ENCODE results near the gene ENDOU.

The ENDOU gene

DNA sequence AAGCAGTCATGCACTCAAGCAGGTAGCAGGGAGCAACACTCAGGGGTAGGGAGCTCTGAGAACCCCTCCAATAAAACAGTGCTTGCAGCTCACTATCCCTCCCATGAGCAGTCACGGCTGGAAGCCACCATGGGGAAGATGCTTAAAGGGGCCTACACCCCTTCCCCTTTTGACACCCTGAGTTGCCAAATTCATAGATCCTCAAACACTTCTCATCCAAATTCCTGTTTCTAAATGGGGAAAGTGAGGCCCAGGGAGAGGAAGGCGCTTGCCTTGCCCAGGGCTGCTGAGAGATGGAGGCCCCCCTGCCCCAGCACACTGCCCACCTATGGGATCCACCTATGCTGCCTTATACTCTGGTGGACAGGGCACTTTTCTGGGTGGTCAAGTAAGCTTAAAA is 7.2 kb upstream of the ENDOU start:
- H3K4me3 ChIP-seq = no peak overlapping the region
- no peak overlapping the region for H3K27ac ChIP-seq
- TF ChIP-seq, protein P1, sequence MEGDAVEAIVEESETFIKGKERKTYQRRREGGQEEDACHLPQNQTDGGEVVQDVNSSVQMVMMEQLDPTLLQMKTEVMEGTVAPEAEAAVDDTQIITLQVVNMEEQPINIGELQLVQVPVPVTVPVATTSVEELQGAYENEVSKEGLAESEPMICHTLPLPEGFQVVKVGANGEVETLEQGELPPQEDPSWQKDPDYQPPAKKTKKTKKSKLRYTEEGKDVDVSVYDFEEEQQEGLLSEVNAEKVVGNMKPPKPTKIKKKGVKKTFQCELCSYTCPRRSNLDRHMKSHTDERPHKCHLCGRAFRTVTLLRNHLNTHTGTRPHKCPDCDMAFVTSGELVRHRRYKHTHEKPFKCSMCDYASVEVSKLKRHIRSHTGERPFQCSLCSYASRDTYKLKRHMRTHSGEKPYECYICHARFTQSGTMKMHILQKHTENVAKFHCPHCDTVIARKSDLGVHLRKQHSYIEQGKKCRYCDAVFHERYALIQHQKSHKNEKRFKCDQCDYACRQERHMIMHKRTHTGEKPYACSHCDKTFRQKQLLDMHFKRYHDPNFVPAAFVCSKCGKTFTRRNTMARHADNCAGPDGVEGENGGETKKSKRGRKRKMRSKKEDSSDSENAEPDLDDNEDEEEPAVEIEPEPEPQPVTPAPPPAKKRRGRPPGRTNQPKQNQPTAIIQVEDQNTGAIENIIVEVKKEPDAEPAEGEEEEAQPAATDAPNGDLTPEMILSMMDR (IDR thresholded peaks at IDR 0.05) = no peak
- no peak for DNase-seq (ENCODE audit: low spot score)

- H3K27ac ChIP-seq = no peak overlapping the region
- TF ChIP-seq, protein P1 (IDR thresholded peaks at IDR 0.05) = no peak
- no peak for DNase-seq (ENCODE audit: low spot score)
- H3K4me3 ChIP-seq = no peak overlapping the region
Measured at GRCh38 chr12:47731723-47732122, 6.4 kb upstream of the ENDOU start.

GRCh38 chr12:47730341-47730744 is 5.1 kb upstream of the ENDOU start:
- DNase-seq (ENCODE audit: low spot score) = no peak

GRCh38 chr12:47729233-47729632 is 3.9 kb upstream of the ENDOU start:
- DNase-seq (ENCODE audit: low spot score) = no peak
- Histone ChIP-seq H3K27ac (peak overlapping the region in 1 of 2 donors; percentile 7), H3K4me3 (no peak overlapping the region)
- TF ChIP-seq, protein P1 (IDR thresholded peaks at IDR 0.05) = no peak

More at GRCh38 chr12:47730341-47730744, 5.1 kb upstream of the ENDOU start:
- H3K4me3 ChIP-seq = no peak overlapping the region
- TF ChIP-seq, protein P1 (IDR thresholded peaks at IDR 0.05) = no peak
- H3K27ac ChIP-seq = peak overlapping the region in 1 of 2 donors; percentile 13

- no peak overlapping the region for H3K4me3 ChIP-seq
- no peak for DNase-seq (ENCODE audit: low spot score)
- TF ChIP-seq, protein P1 (IDR thresholded peaks at IDR 0.05) = no peak
- peak overlapping the region in 1 of 2 donors; percentile 48 for H3K27ac ChIP-seq
Measured at GRCh38 chr12:47725893-47726292, 603 bp upstream of the ENDOU start.

GRCh38 chr12:47722941-47723631 is 2.2 kb downstream of the ENDOU start:
- H3K27ac ChIP-seq = no peak overlapping the region
- no peak overlapping the region for H3K4me3 ChIP-seq
- TF ChIP-seq, protein P1 (IDR thresholded peaks at IDR 0.05) = no peak
- no peak for DNase-seq (ENCODE audit: low spot score)

GRCh38 chr12:47722136-47722834 is 3.0 kb downstream of the ENDOU start:
- Histone ChIP-seq H3K27ac (no peak overlapping the region), H3K4me3 (no peak overlapping the region)
- TF ChIP-seq, protein P1 (IDR thresholded peaks at IDR 0.05) = no peak
- DNase-seq (ENCODE audit: low spot score) = no peak

Data from coronary artery (tissue), 2 donors.